ENCODE measurements around the gene OR51E2.
"Not testable (repeated sequence)": the region's sequence is repeated elsewhere in the genome, so short reads cannot be mapped to it uniquely, and the experiment has no call there.

The OR51E2 gene

GRCh38 chr11:4697585-4697984 is at the start of gene OR51E2:
Gene OR51E2, minus strand, starts transcription at chr11:4697853. Its CDS starts 15,142 bp downstream, at chr11:4682711.
- no peak for DNase-seq (ENCODE audit: low read depth in 2 of 2)

- no peak for DNase-seq (ENCODE audit: low read depth in 2 of 2)
Measured at GRCh38 chr11:4740735-4741134, 43.1 kb upstream of the OR51E2 start.

GRCh38 chr11:4727171-4727570 is 29.5 kb upstream of the OR51E2 start:
- DNase-seq (ENCODE audit: low read depth in 2 of 2): no peak

GRCh38 chr11:4722616-4723534 is 25.2 kb upstream of the OR51E2 start:
- not testable (repeated sequence) for DNase-seq (ENCODE audit: low read depth in 2 of 2)

- no peak for DNase-seq (ENCODE audit: low read depth in 2 of 2)
Measured at GRCh38 chr11:4714300-4714699, 16.6 kb upstream of the OR51E2 start.

- no peak for DNase-seq (ENCODE audit: low read depth in 2 of 2)
Measured at GRCh38 chr11:4713241-4713640, 15.6 kb upstream of the OR51E2 start.

GRCh38 chr11:4704790-4705334 is 7.2 kb upstream of the OR51E2 start:
- no peak for DNase-seq (ENCODE audit: low read depth in 2 of 2)

GRCh38 chr11:4704054-4704789 is 6.6 kb upstream of the OR51E2 start, which contains the start of gene MMP26:
Gene MMP26, plus strand, starts transcription at chr11:4704784.
- DNase-seq (ENCODE audit: low read depth in 2 of 2): no peak

- no peak for DNase-seq (ENCODE audit: low read depth in 2 of 2)
Measured at GRCh38 chr11:4700436-4700820, 2.8 kb upstream of the OR51E2 start.

GRCh38 chr11:4699697-4700435 is 2.2 kb upstream of the OR51E2 start:
- DNase-seq (ENCODE audit: low read depth in 2 of 2): no peak

GRCh38 chr11:4695442-4695841 is 2.2 kb downstream of the OR51E2 start:
- DNase-seq (ENCODE audit: low read depth in 2 of 2): no peak

GRCh38 chr11:4684631-4685285 is 12.9 kb downstream of the OR51E2 start:
- DNase-seq (ENCODE audit: low read depth in 2 of 2): no peak

GRCh38 chr11:4682623-4683419 is 14.8 kb downstream of the OR51E2 start:
- no peak for DNase-seq (ENCODE audit: low read depth in 2 of 2)

GRCh38 chr11:4680341-4680740 is 17.3 kb downstream of the OR51E2 start:
- no peak for DNase-seq (ENCODE audit: low read depth in 2 of 2)

GRCh38 chr11:4677948-4678347 is 19.7 kb downstream of the OR51E2 start:
- DNase-seq (ENCODE audit: low read depth in 2 of 2): no peak

GRCh38 chr11:4673781-4674180 is 23.9 kb downstream of the OR51E2 start:
- DNase-seq (ENCODE audit: low read depth in 2 of 2): no peak

- no peak for DNase-seq (ENCODE audit: low read depth in 2 of 2)
Measured at GRCh38 chr11:4672470-4672869, 25.2 kb downstream of the OR51E2 start.

- no peak for DNase-seq (ENCODE audit: low read depth in 2 of 2)
Measured at GRCh38 chr11:4671741-4672140, 25.9 kb downstream of the OR51E2 start.

- no peak for DNase-seq (ENCODE audit: low read depth in 2 of 2)
Measured at GRCh38 chr11:4665424-4665823, 32.2 kb downstream of the OR51E2 start.

- DNase-seq (ENCODE audit: low read depth in 2 of 2): no peak
Measured at GRCh38 chr11:4664786-4665185, 32.9 kb downstream of the OR51E2 start.
